Psoas muscle (tissue), 8 donors: ENCODE measurements around the gene EXOSC5. TPM values are rescaled to one million over a fixed set of nuclear protein-coding genes. Genes with fewer than 3 reads are reported as not detected.
A peak's percentile ranks its signal among the peaks of the same experiment; 100 is the strongest.

Source experiments
- ATAC-seq, 4 donors: fragments of 200-7000 bp; cut with Tn5 transposase; one replicate each; pipeline ENCODE4 v1.9.1; 2020; ENCODE audit warnings: moderate library complexity in 3 of 4, mild to moderate bottlenecking in 2 of 4
- DNase-seq, 2 donors: peaks; one replicate each; pipeline ENCODE4 v3.0.0-alpha.2; 2020
- H3K27ac ChIP-seq: fragments of 200-600 bp; one replicate; pipeline ENCODE4 v1.8.0; 2022
- H3K27me3 ChIP-seq, 3 donors: fragments of 200-600 bp in 1 of 3; one replicate each; pipeline versions ENCODE4 v1.6.1 to v1.8.0; 2013 to 2022; ENCODE audit warnings: low read length in 2 of 3, mild to moderate bottlenecking in 2 of 3, moderate library complexity in 1 of 3; ENCODE audit not compliant: insufficient read depth in 3 of 3
- H3K36me3 ChIP-seq, 2 donors: fragments of 200-600 bp in 1 of 2; one replicate each; pipeline versions ENCODE4 v1.6.1 to v1.8.0; 2013 to 2022; ENCODE audit warnings: low read depth in 1 of 2, mild to moderate bottlenecking in 1 of 2, moderate library complexity in 1 of 2; ENCODE audit not compliant: insufficient read depth in 1 of 2
- H3K4me1 ChIP-seq: fragments of 200-600 bp; one replicate; pipeline ENCODE4 v1.8.0; 2022
- H3K4me3 ChIP-seq: fragments of 200-600 bp; one replicate; pipeline ENCODE4 v1.8.0; 2022; ENCODE audit warnings: mild to moderate bottlenecking
- H3K9me3 ChIP-seq: fragments of 200-600 bp; one replicate; pipeline ENCODE4 v1.8.0; 2022
- CTCF ChIP-seq: fragments of 200-600 bp; IDR thresholded peaks from one replicate; pipeline ENCODE4 v1.8.0; 2022; ENCODE audit warnings: antibody characterized with exemption
- WGBS, 3 donors: extraction: QIAGEN DNeasy Blood & Tissue Kit; methylation state at CpG; one replicate each; pipeline versions ENCODE4 v1.1.6 to v1.1.7; 2013; 5-methylcytosine and 5-hydroxymethylcytosine counted together
- intact Hi-C, 2 donors: fragments of 100-400 bp; cut with DNase I; formaldehyde crosslinking; loops; one replicate each; pipeline versions ENCODE4 v1.11.0 to v1.14.2; 2022
- polyA plus RNA-seq, 3 donors: library from polyadenylated mRNA; stranded (reverse); fragments of 200-250 nt; gene quantifications; one replicate each; pipeline ENCODE4 v1.2.3, GENCODE V29; 2013
- total RNA-seq, 4 donors: library from RNA; stranded (reverse); fragmentation: NEBNext Ultra II Directional in 2 of 4; extraction: Animal tissue kit (Norgen Biotek cat#: 25700) in 2 of 4; gene quantifications; one replicate each; pipeline versions ENCODE4 v1.2.1 to v1.2.4, GENCODE V29; 2021 to 2023
- donor health status: healthy with polysubstance abuse.
- donor health status: DM: no; HTN: no; CAD: no; lungs with moderate emphysema.
- donor health status: Bipolar disorder and iron deficiency.
- donor health status: healthy.
- donor health status: DM: yes; HTN: yes; CAD: no.
- donor health status: DM: no; HTN: no; CAD: no.
- donor health status: DM: no; HTN: no; CAD: no.
- donor health status: DM: yes; HTN: yes; CAD: no.

The EXOSC5 gene
- total and polyA plus RNA-seq, 7 donors, result 25.4 to 78.8 (median 41.9) TPM

- DNase-seq (no peak), ATAC-seq (no peak)
- H3K27me3 ChIP-seq, result no peaks in the 10 kb centered on the region
- H3K4me1 ChIP-seq, result no peaks in the 10 kb centered on the region
- H3K36me3 ChIP-seq, result peaks cover 10 to 81% of the 10 kb centered on the region in 2 donors
- intact Hi-C loops, result no loop called here
- TF ChIP-seq CTCF, result no peak
- H3K27ac ChIP-seq, result no peak overlapping the region
- WGBS, 3 donors, result 92 to 97% (median 93%) methylated on average over 12 of the region's 12 CpGs
- no peak overlapping the region for H3K4me3 ChIP-seq
- H3K9me3 ChIP-seq, result no peaks in the 10 kb centered on the region
Observed at GRCh38 chr19:41422955-41423354, 25.8 kb upstream of the EXOSC5 start.

GRCh38 chr19:41422456-41422855, 25.3 kb upstream of the EXOSC5 start:
- no peak overlapping the region for H3K27ac ChIP-seq
- no peak for TF ChIP-seq CTCF
- DNase-seq (no peak), ATAC-seq (no peak)
- H3K4me3 ChIP-seq, result no peak overlapping the region
- WGBS, 3 donors, result 84 to 89% (median 86%) methylated on average over 18 of the region's 18 CpGs
- no peaks in the 10 kb centered on the region for H3K4me1 ChIP-seq
- H3K36me3 ChIP-seq, result peaks cover 10 to 84% of the 10 kb centered on the region in 2 donors
- intact Hi-C loops, result no loop called here
- H3K9me3 ChIP-seq, result no peaks in the 10 kb centered on the region
- no peaks in the 10 kb centered on the region for H3K27me3 ChIP-seq

- 94 to 97% (median 95%) methylated on average over 18 to 20 of the region's 20 CpGs for WGBS, 3 donors
- intact Hi-C loops, result no loop called here
- H3K36me3 ChIP-seq, result peaks cover 10 to 89% of the 10 kb centered on the region in 2 donors
- no peak overlapping the region for H3K4me3 ChIP-seq
- no peaks in the 10 kb centered on the region for H3K9me3 ChIP-seq
- DNase-seq, result no peak
- no peak for TF ChIP-seq CTCF
- ATAC-seq, result no peak
- H3K27ac ChIP-seq, result no peak overlapping the region
- H3K27me3 ChIP-seq, result no peaks in the 10 kb centered on the region
- H3K4me1 ChIP-seq, result no peaks in the 10 kb centered on the region
Observed at GRCh38 chr19:41421973-41422372, 24.8 kb upstream of the EXOSC5 start.

- H3K36me3 ChIP-seq, result peaks cover 10 to 93% of the 10 kb centered on the region in 2 donors
- ATAC-seq (peak in 1 of 4 donors; percentile 17), DNase-seq (no peak)
- no peak overlapping the region for H3K4me3 ChIP-seq
- no peaks in the 10 kb centered on the region for H3K27me3 ChIP-seq
- H3K27ac ChIP-seq, result no peak overlapping the region
- intact Hi-C loops, result no loop called here
- WGBS, 3 donors, result 82 to 89% (median 84%) methylated on average over 6 of the region's 6 CpGs
- TF ChIP-seq CTCF, result no peak
- no peaks in the 10 kb centered on the region for H3K4me1 ChIP-seq
- no peaks in the 10 kb centered on the region for H3K9me3 ChIP-seq
Observed at GRCh38 chr19:41421314-41421713, 24.2 kb upstream of the EXOSC5 start.
